ENCODE measurements around the gene FIGNL2.

GRCh38 chr12:51851413-51852124 is 3.1 kb upstream of the FIGNL2 start:
- no peak for TF ChIP-seq CTCF (conservative IDR thresholded peaks at IDR 0.05)
- TF ChIP-seq ZFX (IDR thresholded peaks at IDR 0.05) = no peak
